GM12891 (cell line): ENCODE data around the gene NCBP1.

ENCODE experiments used
- DNase-seq: peaks from one replicate; pipeline ENCODE4 v3.0.0; 2011; ENCODE audit warnings: low spot score; ENCODE audit not compliant: insufficient read length
- FAIRE-seq: peaks from 2 replicates; lab custom pipeline; 2011; peaks lifted over from hg19 to GRCh38; lab: Jason Lieb, UNC
- PAX5 ChIP-seq: IDR thresholded peaks from 2 replicates; pipeline ENCODE4 v1.6.1; 2011; ENCODE audit warnings: low read length, moderate library complexity, mild to moderate bottlenecking; ENCODE audit not compliant: insufficient read depth, severe bottlenecking
- POLR2A ChIP-seq: IDR thresholded peaks from 2 replicates; pipeline ENCODE4 v1.6.1; 2011; ENCODE audit warnings: low read depth, low read length, control low read depth
- POLR2AphosphoS5 ChIP-seq: IDR thresholded peaks from 2 replicates; pipeline ENCODE4 v1.6.1; 2011; ENCODE audit warnings: low read depth, low read length, control low read depth
- POU2F2 ChIP-seq: IDR thresholded peaks from 2 replicates; pipeline ENCODE4 v1.6.1; 2011; ENCODE audit warnings: low read depth, mild to moderate bottlenecking, control low read depth, low read length, moderate library complexity
- SPI1 ChIP-seq: IDR thresholded peaks from 2 replicates; pipeline ENCODE4 v1.6.1; 2011; ENCODE audit warnings: low read depth, low read length, control low read depth
- TAF1 ChIP-seq: IDR thresholded peaks from 2 replicates; pipeline ENCODE4 v1.6.1; 2011; ENCODE audit warnings: low read depth, low read length, control low read depth

NCBP1 gene

GRCh38 chr9:97625620-97626019, 8.0 kb upstream of the NCBP1 start:
- DNase-seq (no peak), FAIRE-seq (no peak)
- no peak for TF ChIP-seq POU2F2
- no peak for TF ChIP-seq SPI1
- TF ChIP-seq POLR2A = no peak

- no peak for TF ChIP-seq POLR2AphosphoS5
- TF ChIP-seq POU2F2 = no peak
- no peak for TF ChIP-seq SPI1
- TF ChIP-seq TAF1 = no peak
- TF ChIP-seq PAX5 = no peak
- no peak for TF ChIP-seq POLR2A
- FAIRE-seq = no peak
Observed at GRCh38 chr9:97627624-97628023, 6.0 kb upstream of the NCBP1 start.

GRCh38 chr9:97628668-97629067, 5.0 kb upstream of the NCBP1 start:
- no peak for TF ChIP-seq PAX5
- no peak for TF ChIP-seq POLR2AphosphoS5
- no peak for TF ChIP-seq POLR2A
- no peak for TF ChIP-seq SPI1
- TF ChIP-seq TAF1 = no peak
- TF ChIP-seq POU2F2 = no peak
- FAIRE-seq (no peak), DNase-seq (no peak)

More at GRCh38 chr9:97627624-97628023, 6.0 kb upstream of the NCBP1 start:
- no peak for DNase-seq

GRCh38 chr9:97629156-97629555, 4.5 kb upstream of the NCBP1 start:
- TF ChIP-seq POLR2A (no peak), SPI1 (no peak), POU2F2 (no peak), POLR2AphosphoS5 (no peak), PAX5 (no peak), TAF1 (no peak)
- no peak for FAIRE-seq
- no peak for DNase-seq

GRCh38 chr9:97630591-97630990, 3.0 kb upstream of the NCBP1 start:
- no peak for TF ChIP-seq POLR2AphosphoS5
- no peak for TF ChIP-seq TAF1
- no peak for TF ChIP-seq SPI1
- TF ChIP-seq POLR2A = no peak
- TF ChIP-seq PAX5 = no peak
- no peak for TF ChIP-seq POU2F2
- DNase-seq (no peak), FAIRE-seq (no peak)

GRCh38 chr9:97632248-97632984, 1.2 kb upstream of the NCBP1 start:
- DNase-seq (no peak), FAIRE-seq (peak; percentile 20)
- TF ChIP-seq POLR2A (no peak), POLR2AphosphoS5 (no peak), TAF1 (no peak), PAX5 (no peak), SPI1 (no peak), POU2F2 (no peak)

GRCh38 chr9:97633859-97634490, 354 bp downstream of the NCBP1 start:
- peak; percentile 48 for FAIRE-seq
- TF ChIP-seq POLR2A (peak; percentile 85), TAF1 (no peak; the same call in 1 of the 2 replicates), PAX5 (no peak), POLR2AphosphoS5 (no peak), SPI1 (no peak)
- no peak for DNase-seq

- FAIRE-seq = no peak
- DNase-seq = no peak
Observed at GRCh38 chr9:97635026-97635425, 1.4 kb downstream of the NCBP1 start.

GRCh38 chr9:97636903-97637302, 3.3 kb downstream of the NCBP1 start:
- TF ChIP-seq TAF1 = no peak
- no peak for TF ChIP-seq SPI1
- no peak for TF ChIP-seq PAX5
- no peak for TF ChIP-seq POLR2A
- TF ChIP-seq POLR2AphosphoS5 = no peak
- no peak for TF ChIP-seq POU2F2
- DNase-seq = no peak
- no peak for FAIRE-seq

More at GRCh38 chr9:97635026-97635425, 1.4 kb downstream of the NCBP1 start:
- TF ChIP-seq POLR2AphosphoS5 = no peak
- no peak for TF ChIP-seq POLR2A
- TF ChIP-seq SPI1 = no peak
- TF ChIP-seq TAF1 = no peak
- no peak for TF ChIP-seq POU2F2
- TF ChIP-seq PAX5 = no peak

GRCh38 chr9:97638666-97639065, 5.0 kb downstream of the NCBP1 start:
- DNase-seq (no peak), FAIRE-seq (no peak)
- no peak for TF ChIP-seq TAF1
- TF ChIP-seq SPI1 = no peak
- TF ChIP-seq PAX5 = no peak
- no peak for TF ChIP-seq POU2F2
- no peak for TF ChIP-seq POLR2A
